Measurements from ENCODE around the gene HERC2.

DNA sequence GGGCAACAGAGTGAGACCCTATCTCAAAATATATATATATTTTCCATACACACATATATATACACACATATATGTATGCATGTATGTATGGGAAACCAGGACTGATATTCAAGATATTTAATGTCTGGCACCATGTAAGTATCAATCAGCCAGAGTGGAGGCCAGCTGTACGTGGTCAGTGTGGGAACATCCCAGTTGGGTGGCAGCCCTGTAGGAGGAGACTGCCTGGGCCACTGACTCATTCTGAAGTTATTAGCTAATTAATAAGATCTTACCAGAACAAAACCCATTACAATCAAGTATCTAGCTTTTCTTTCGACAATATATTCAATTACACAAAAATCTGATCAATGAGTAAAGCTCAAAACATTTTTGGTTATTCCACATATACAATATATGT, 137.8 kb downstream of the HERC2 start:
- TF ChIP-seq, protein P1, sequence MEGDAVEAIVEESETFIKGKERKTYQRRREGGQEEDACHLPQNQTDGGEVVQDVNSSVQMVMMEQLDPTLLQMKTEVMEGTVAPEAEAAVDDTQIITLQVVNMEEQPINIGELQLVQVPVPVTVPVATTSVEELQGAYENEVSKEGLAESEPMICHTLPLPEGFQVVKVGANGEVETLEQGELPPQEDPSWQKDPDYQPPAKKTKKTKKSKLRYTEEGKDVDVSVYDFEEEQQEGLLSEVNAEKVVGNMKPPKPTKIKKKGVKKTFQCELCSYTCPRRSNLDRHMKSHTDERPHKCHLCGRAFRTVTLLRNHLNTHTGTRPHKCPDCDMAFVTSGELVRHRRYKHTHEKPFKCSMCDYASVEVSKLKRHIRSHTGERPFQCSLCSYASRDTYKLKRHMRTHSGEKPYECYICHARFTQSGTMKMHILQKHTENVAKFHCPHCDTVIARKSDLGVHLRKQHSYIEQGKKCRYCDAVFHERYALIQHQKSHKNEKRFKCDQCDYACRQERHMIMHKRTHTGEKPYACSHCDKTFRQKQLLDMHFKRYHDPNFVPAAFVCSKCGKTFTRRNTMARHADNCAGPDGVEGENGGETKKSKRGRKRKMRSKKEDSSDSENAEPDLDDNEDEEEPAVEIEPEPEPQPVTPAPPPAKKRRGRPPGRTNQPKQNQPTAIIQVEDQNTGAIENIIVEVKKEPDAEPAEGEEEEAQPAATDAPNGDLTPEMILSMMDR (conservative IDR thresholded peaks at IDR 0.05 in 1 of 2, IDR thresholded peaks at IDR 0.05 in 1 of 2; ENCODE audit: extremely low read depth in 1 of 2, insufficient read depth in 1 of 2, low read depth in 1 of 2, low read length in 2 of 2), result no peak
- no peak for TF ChIP-seq EZH2 (IDR thresholded peaks at IDR 0.05; ENCODE audit: borderline replicate concordance, low read length)

Measured in mammary epithelial cell (primary cell).